ENCODE data around the gene CARMIL1.
A peak's percentile ranks its signal among the peaks of the same experiment; 100 is the strongest.

- TF ChIP-seq FOXA1 (IDR thresholded peaks at IDR 0.05) (no peak), FOXM1 (IDR thresholded peaks at IDR 0.05; ENCODE audit: borderline replicate concordance) (no peak), ELF4 (IDR thresholded peaks at IDR 0.05) (no peak), HDGF (IDR thresholded peaks at IDR 0.05; ENCODE audit: borderline replicate concordance) (no peak), ARNT (IDR thresholded peaks at IDR 0.05) (no peak), PKNOX1 (IDR thresholded peaks at IDR 0.05) (peak; percentile 90), BHLHE40 (IDR thresholded peaks at IDR 0.05; ENCODE audit: borderline replicate concordance) (no peak)
These were observed 27.7 kb upstream of the CARMIL1 start for GRCh38 chr6:25251426-25251825.

All from HEK293T (cell line).